HepG2 (cell line): ENCODE data around the gene SLAIN2. TPM values are rescaled to one million over a fixed set of nuclear protein-coding genes. Genes with fewer than 3 reads are reported as not detected.

Experiments
- CREB1 ChIP-seq, 2 experiments: fragments of 450-650 bp in 1 of 2; IDR thresholded peaks; 2 replicates each; pipeline ENCODE4 v1.6.1; 2016 to 2017; ENCODE audit warnings: control low read depth in 1 of 2, mild to moderate bottlenecking in 1 of 2, missing compliant biosample characterization in 1 of 2, missing genetic modification characterization in 1 of 2
- E2F2 ChIP-seq: sonication (generic); formaldehyde crosslinking; IDR thresholded peaks from 2 replicates; pipeline ENCODE4 v1.4.0; 2020; ENCODE audit warnings: missing genetic modification reagents, borderline replicate concordance
- FOXO4 ChIP-seq: sonication (generic); formaldehyde crosslinking; conservative IDR thresholded peaks from 2 replicates; pipeline ENCODE4 v1.8.1; 2023; ENCODE audit warnings: missing genetic modification reagents
- IKZF4 ChIP-seq: sonication (generic); formaldehyde crosslinking; IDR thresholded peaks from 2 replicates; pipeline ENCODE4 v1.5.1; 2020; ENCODE audit warnings: borderline replicate concordance, mild to moderate bottlenecking, low read depth, missing genetic modification reagents; ENCODE audit errors: not compliant biosample characterization
- JARID2 ChIP-seq: sonication (generic); formaldehyde crosslinking; IDR thresholded peaks from 2 replicates; pipeline ENCODE4 v1.8.1; 2023; ENCODE audit warnings: missing genetic modification reagents, inconsistent platforms; ENCODE audit not compliant: insufficient replicate concordance
- MBD4 ChIP-seq: IDR thresholded peaks from 2 replicates; pipeline ENCODE4 v1.6.1; 2012; ENCODE audit warnings: low read length, inconsistent platforms, borderline replicate concordance
- MED13 ChIP-seq: sonication (generic); formaldehyde crosslinking; IDR thresholded peaks from 2 replicates; pipeline ENCODE4 v1.5.0; 2020; ENCODE audit warnings: missing genetic modification reagents
- MYC ChIP-seq: sonication (generic); formaldehyde crosslinking; IDR thresholded peaks from 2 replicates; pipeline ENCODE4 v1.9.0; 2021; ENCODE audit warnings: missing genetic modification reagents, borderline replicate concordance
- NFKBIZ ChIP-seq: IDR thresholded peaks from 2 replicates; pipeline ENCODE4 v1.6.1; 2018; ENCODE audit warnings: missing genetic modification reagents, missing compliant biosample characterization
- ONECUT2 ChIP-seq: sonication (generic); formaldehyde crosslinking; IDR thresholded peaks from 2 replicates; pipeline ENCODE4 v1.4.0; 2020; ENCODE audit warnings: missing genetic modification reagents
- SRSF9 ChIP-seq: fragments of 200-400 bp; formaldehyde crosslinking; IDR thresholded peaks from 2 replicates; pipeline ENCODE4 v1.6.1; 2018; ENCODE audit warnings: borderline replicate concordance, mild to moderate bottlenecking, low read depth, low read length; ENCODE audit not compliant: insufficient read depth, poor library complexity, severe bottlenecking
- SYNCRIP ChIP-seq: fragments of 200-400 bp; formaldehyde crosslinking; IDR thresholded peaks from 2 replicates; pipeline ENCODE4 v1.6.1; 2018; ENCODE audit warnings: mild to moderate bottlenecking, low read depth, low read length; ENCODE audit not compliant: insufficient read depth
- TRIM22 ChIP-seq: fragments of 450-650 bp; IDR thresholded peaks from 2 replicates; pipeline ENCODE4 v1.6.1; 2017
- TRIM24 ChIP-seq: sonication (generic); formaldehyde crosslinking; IDR thresholded peaks from 2 replicates; pipeline ENCODE4 v1.8.0; 2022; ENCODE audit warnings: mild to moderate bottlenecking, missing genetic modification reagents
- ZBTB43 ChIP-seq: sonication (generic); formaldehyde crosslinking; conservative IDR thresholded peaks from 2 replicates; pipeline ENCODE4 v1.4.0; 2020; ENCODE audit warnings: missing genetic modification reagents
- ZNF225 ChIP-seq: sonication (generic); formaldehyde crosslinking; IDR thresholded peaks from 2 replicates; pipeline ENCODE4 v1.4.0; 2020; ENCODE audit warnings: mild to moderate bottlenecking, missing genetic modification reagents
- ZNF274 ChIP-seq: sonication (generic); formaldehyde crosslinking; IDR thresholded peaks from 2 replicates; pipeline ENCODE4 v1.5.1; 2020; ENCODE audit warnings: mild to moderate bottlenecking, missing genetic modification reagents
- ZNF432 ChIP-seq: sonication (generic); formaldehyde crosslinking; IDR thresholded peaks from 2 replicates; pipeline ENCODE4 v1.5.0; 2020; ENCODE audit warnings: missing genetic modification reagents, mild to moderate bottlenecking, borderline replicate concordance
- ZNF496 ChIP-seq: sonication (generic); formaldehyde crosslinking; IDR thresholded peaks from 2 replicates; pipeline ENCODE4 v1.8.1; 2023; ENCODE audit warnings: mild to moderate bottlenecking, moderate library complexity, missing genetic modification reagents; ENCODE audit not compliant: insufficient replicate concordance
- ZNF615 ChIP-seq: sonication (generic); formaldehyde crosslinking; IDR thresholded peaks from 2 replicates; pipeline ENCODE4 v1.5.0; 2020; ENCODE audit warnings: mild to moderate bottlenecking, missing genetic modification reagents, borderline replicate concordance
- ZNF616 ChIP-seq: sonication (generic); formaldehyde crosslinking; IDR thresholded peaks from 2 replicates; pipeline ENCODE4 v1.5.0; 2020; ENCODE audit warnings: low read depth, mild to moderate bottlenecking, missing genetic modification reagents
- ZNF766 ChIP-seq: sonication (generic); formaldehyde crosslinking; IDR thresholded peaks from 2 replicates; pipeline ENCODE4 v1.5.0; 2020; ENCODE audit warnings: missing genetic modification reagents, borderline replicate concordance
- polyA plus RNA-seq, 8 experiments: library from polyadenylated mRNA; depleted of rRNA in 3 of 8; stranded (reverse) in 7 of 8; unstranded in 1 of 8; fragments of >200 nt; fragmentation: Illumina TruSeq in 4 of 8; extraction: Trizol in 4 of 8; gene quantifications; 2 replicates each; pipeline versions ENCODE4 v1.2.1 to v1.2.3, GENCODE V29; 2011 to 2016; ENCODE audit warnings: low read depth in 4 of 8, missing spikeins in 1 of 8, mixed read lengths in 1 of 8; ENCODE audit not compliant: insufficient read depth in 1 of 8
- total RNA-seq, 5 experiments: library from RNA; depleted of rRNA; stranded (reverse); fragments of >200 nt; fragmentation: Illumina TruSeq; extraction: Trizol; gene quantifications; 2 replicates each; pipeline ENCODE4 v1.2.3, GENCODE V29; 2016; ENCODE audit warnings: low read depth in 1 of 5
- TF ChIP-seq, protein P1 (sequence below): IDR thresholded peaks from 2 replicates; pipeline ENCODE4 v1.6.1; 2016; ENCODE audit warnings: mild to moderate bottlenecking

SLAIN2 gene
- total and polyA plus RNA-seq, 2 of the 13 experiments (the other 11 are each of a cell fraction or from before 2014, with no cell fraction given) = 20.7 to 22.5 TPM

- TF ChIP-seq TRIM22 (no peak), E2F2 (CRISPR knock-in tag) (no peak), CREB1 (IDR thresholded peaks at IDR 0.05) (no peak), CREB1 (CRISPR knock-in tag; IDR thresholded peaks at IDR 0.05) (no peak), ZNF766 (CRISPR knock-in tag) (no peak), ONECUT2 (CRISPR knock-in tag) (no peak), MBD4 (0 out of 2 replicates have a peak, but pooled peaks have one; percentile 53), ZNF615 (CRISPR knock-in tag) (no peak), ZBTB43 (CRISPR knock-in tag) (no peak), MED13 (CRISPR knock-in tag) (no peak), MYC (CRISPR knock-in tag) (no peak), IKZF4 (CRISPR knock-in tag) (no peak), TRIM24 (no peak), ZNF225 (no peak), NFKBIZ (CRISPR knock-in tag) (0 out of 2 replicates have a peak, but pooled peaks have one; percentile 56), ZNF432 (no peak), SYNCRIP (no peak), ZNF616 (CRISPR knock-in tag) (no peak), SRSF9 (no peak), FOXO4 (no peak), ZNF496 (no peak), JARID2 (CRISPR knock-in tag) (no peak), ZNF274 (no peak)
- TF ChIP-seq, protein P1, sequence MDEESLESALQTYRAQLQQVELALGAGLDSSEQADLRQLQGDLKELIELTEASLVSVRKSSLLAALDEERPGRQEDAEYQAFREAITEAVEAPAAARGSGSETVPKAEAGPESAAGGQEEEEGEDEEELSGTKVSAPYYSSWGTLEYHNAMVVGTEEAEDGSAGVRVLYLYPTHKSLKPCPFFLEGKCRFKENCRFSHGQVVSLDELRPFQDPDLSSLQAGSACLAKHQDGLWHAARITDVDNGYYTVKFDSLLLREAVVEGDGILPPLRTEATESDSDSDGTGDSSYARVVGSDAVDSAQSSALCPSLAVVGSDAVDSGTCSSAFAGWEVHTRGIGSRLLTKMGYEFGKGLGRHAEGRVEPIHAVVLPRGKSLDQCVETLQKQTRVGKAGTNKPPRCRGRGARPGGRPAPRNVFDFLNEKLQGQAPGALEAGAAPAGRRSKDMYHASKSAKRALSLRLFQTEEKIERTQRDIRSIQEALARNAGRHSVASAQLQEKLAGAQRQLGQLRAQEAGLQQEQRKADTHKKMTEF (CRISPR knock-in tag) = peak; percentile 2; the same call in 1 of the 2 replicates
Measured at GRCh38 chr4:48340276-48340964, 909 bp upstream of the SLAIN2 start (continued).
